GM19238 (cell line): ENCODE results near the gene ATP7A.
"Not testable (repeated sequence)": the region's sequence is repeated elsewhere in the genome, so short reads cannot be mapped to it uniquely, and the experiment has no call there.

ENCODE experiments used
- DNase-seq: peaks from one replicate; pipeline ENCODE4 v3.0.0; 2011; ENCODE audit warnings: low spot score; ENCODE audit not compliant: insufficient read length

The ATP7A gene

DNA sequence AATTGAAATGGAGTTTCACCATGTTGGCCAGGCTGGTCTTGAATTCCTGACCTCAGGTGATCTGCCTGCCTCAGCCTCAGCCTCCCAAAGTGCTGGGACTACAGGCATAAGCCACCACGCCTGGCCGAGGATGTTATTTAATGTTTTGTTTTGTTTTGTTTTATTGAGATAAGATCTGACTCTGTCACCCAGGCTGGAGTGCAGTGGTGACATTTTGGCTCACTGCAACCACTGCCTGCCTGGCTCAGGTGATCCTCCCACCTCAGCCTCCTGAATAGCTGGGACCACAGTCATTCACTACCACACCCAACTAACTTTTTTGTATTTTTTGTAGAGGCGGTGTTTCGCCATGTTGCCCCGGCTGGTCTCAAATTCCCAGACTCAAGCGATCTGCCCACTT lies 34.5 kb downstream of the ATP7A start:
- DNase-seq: not testable (repeated sequence)

GRCh38 chrX:77945910-77946545 lies 35.5 kb downstream of the ATP7A start:
- no peak for DNase-seq

GRCh38 chrX:77946571-77946970 lies 36.1 kb downstream of the ATP7A start:
- no peak for DNase-seq

GRCh38 chrX:77949840-77950239 lies 39.3 kb downstream of the ATP7A start:
- no peak for DNase-seq

DNA sequence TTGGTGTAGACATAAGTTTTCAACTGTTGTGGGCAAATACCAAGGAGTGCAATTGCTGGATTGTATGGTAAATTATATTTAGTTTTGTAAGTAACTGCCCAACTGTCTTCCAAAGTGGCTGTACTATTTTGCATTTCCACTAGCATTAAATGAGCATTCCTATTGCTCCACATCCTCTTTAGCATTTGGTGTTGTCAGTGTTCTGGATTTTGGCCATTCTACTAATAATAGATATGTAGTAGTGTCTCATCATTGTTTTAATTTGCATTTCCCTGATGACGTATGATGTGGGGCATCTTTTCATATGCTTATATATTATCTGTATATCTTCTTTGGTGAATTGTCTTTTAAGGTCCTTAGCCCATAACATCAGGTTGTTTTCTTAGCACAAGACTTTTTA lies 41.7 kb downstream of the ATP7A start:
- no peak for DNase-seq

DNA sequence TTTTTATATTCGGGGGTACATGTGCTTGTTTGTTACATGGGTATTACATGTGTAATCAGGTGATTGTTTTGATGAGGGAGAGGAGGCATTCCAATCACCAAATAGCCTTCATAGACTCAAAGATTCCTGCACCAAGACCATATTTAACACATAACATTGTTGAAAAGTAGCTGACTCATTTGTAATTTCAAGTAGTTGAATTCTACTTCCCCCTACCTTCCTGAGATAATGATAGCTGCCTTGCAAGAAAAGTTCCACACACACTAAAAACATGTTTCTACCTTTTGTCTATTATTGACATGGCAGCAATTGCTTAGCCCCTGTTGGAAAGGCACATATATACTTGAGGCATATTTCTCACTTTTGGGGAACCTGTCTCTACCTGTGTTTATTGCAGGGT lies 42.8 kb downstream of the ATP7A start:
- no peak for DNase-seq

DNA sequence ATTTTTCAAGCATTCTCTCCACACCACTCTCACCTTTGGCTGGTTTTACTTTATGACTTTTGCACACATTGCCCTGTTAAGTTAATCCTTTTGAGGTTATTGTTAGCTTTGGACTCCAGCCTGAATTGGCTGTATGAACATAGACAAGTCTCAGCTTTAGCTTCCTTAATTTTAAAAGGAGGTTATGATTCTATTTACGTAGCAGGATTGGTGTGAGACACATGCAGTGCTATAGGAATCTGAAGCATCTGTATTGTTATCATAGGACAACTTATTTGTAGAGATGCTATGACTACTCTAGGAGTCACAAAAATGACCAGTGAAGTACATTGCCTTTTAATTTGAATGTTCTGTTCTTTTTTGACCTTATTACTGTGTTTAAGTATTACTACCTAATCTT lies 43.2 kb downstream of the ATP7A start:
- no peak for DNase-seq

DNA sequence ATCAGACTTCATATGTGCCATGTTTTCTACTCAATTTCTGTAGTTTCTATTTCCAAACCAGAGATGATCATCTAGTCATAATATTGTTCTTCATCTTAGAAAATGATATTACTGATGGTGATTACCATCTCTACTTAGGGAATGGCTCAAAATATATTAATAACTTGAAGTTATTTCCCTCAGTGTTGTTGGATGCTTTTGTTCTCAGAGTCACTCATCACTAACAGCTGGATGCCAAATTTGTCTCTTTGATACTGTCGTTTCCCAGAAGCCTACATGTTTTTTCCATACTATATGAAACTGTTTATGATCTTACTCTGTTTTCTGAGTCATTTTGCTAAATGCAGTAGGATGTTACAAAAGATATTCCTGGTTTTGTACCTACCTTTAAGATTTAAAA lies 50.1 kb downstream of the ATP7A start:
- no peak for DNase-seq

- no peak for DNase-seq
These were observed 50.6 kb downstream of the ATP7A start for GRCh38 chrX:77961063-77961462.

DNA sequence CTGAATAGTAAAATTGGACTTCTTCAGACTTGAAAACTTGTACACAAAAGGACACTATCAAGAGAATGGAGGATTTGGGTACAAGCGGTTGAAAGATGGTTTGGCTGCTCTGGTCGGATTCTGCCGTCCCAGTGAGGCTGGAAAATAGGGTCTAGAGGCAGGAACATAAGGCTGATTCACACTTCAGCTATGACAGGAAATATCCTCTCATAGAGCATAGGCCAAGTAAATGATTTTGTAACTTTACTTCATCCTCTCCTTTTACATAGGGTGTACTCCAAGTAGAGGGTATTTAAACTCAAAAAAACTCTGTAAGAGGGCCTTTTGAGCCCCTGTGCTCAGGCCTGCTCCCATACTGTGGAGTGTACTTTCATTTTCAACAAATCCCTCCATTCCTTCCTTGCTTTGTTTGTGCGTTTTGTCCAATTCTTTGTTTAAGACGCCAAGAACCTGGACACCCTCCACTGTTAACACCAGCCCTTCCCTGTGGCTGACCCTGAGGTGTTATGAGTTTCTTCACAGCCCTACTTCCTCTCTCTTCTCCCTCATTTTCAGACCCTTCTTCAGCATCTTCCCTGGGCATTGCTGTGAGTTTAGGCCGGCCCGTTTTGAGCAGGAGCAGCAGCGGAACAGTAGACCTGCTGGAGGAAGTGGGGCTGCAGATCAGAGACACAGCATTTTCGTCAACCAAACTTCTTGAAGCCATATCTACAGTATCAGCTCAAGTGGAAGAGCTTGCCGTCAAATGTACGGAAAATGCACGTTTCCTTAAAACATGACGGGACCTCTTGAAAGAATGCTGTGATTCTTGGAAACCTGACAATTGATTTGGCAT lies 51.8 kb downstream of the ATP7A start:
- DNase-seq: no peak

GRCh38 chrX:77966361-77966760 lies 55.9 kb downstream of the ATP7A start:
- no peak for DNase-seq

DNA sequence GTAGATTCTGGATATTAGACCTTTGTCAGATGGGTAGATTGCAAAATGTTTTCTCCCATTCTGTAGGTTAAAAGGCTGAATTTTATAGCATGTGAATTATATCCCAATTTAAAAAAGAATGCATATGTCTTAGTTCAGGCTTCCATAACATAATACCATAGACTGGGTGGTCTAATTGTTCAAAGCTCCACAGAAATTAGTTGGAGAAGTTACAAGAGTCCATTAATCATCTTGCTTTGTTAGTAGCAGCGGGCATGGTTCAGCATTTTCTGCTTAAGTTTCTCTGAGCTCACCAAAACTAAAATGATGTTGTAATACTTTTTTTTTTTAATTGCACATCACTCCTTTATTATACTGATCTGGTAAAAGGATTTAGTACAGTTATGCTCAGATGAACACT lies 57.1 kb downstream of the ATP7A start:
- DNase-seq: no peak

DNA sequence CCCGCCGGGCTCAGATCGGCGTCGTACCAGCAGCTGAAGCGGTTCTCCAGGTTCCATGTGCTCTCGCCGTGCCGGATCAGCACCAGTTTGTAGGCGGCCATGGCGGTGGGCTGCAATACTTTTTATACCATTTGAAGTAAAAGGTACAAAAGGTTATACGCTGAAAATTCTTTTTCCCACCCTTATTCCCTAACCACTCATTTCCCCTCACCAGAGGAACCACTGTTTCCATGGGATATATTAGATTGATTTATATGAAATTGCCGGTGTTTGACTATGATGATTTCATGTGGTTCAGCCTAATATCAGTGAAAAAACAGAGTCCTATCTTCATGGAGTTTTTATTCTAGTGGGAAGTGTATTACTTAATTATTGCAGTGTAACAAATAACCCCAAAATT lies 59.0 kb downstream of the ATP7A start, which contains the start of gene PGAM4:
PGAM4 (minus strand) TSS at position 101 of the 400 bp plus-strand sequence; CDS start at position 101, 0 bp downstream.
- DNase-seq: no peak

DNA sequence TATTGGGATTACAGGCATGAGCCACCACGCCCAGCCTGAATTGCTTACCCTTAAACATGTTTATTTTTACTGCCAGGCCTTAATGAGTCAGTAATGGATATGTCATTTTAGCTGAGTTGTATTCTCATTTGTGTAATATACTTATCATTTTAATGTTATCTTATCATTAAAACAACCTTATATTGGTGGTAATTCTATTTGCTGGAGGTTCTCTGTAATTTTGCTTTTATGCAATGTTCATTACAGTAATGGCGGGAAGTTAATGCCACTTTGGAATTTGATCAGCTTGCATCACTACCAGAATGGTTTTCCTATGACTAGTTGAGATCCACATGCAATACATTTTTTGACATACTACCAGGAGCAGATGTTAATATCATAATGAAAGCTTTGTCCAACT lies 65.3 kb downstream of the ATP7A start:
- DNase-seq: no peak

DNA sequence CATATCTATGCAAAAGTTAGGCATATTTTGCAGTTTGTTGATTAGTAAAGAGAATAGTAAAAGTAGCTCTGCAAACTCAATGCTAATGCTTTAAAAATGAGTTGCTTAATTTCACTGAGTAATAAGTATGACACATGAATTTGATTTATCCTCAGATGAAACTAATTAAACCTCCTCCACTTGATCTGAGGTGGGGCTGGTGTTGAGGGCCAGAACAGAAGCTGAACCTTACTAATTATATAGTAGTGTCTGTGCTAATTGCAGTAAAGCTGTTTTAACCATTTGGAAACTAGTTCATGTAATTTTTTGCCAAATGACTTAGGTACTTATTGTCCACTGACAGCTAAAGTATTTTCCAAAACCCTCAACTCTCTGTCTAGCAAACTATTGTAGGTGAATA lies 66.6 kb downstream of the ATP7A start:
- DNase-seq: no peak

DNA sequence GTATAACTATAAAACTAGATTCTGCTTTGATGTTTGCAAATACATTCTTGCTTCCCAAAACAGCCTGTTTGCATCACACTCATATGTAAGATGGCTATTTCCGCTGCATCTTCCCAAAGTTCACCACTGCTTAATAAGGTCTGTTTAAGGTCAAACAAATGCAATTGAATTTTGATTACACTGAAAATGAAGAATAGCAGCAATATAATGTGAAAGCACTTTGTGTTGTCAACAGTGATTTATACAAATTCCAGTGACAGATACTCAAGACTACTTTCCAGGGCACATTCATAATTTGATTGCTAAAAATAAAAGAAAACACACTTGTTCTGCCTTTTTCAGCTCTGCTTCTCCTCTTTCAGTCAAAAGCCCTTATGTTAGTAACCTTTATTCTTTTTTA lies 67.0 kb downstream of the ATP7A start:
- DNase-seq: no peak

DNA sequence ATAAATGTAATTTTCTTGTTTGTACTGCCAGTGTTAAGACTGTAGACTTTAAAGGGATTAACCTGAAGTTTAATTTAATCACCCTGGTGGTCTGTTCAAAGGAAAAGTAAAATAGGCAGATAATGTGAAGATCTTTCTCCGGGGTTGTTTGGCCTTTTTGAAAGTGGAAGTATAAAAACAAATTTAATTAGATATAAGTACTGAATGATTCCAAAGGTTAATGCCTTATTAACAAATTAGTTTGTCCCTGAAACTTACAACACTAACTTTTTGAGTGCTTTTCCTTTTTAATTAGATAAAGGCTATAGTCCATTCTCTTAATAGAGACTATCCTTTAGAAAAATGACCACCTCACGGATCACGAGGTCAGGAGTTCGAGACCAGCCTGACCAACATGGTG lies 69.4 kb downstream of the ATP7A start:
- no peak for DNase-seq

GRCh38 chrX:78011846-78012245 lies 101.4 kb downstream of the ATP7A start:
- DNase-seq: no peak

GRCh38 chrX:78019586-78020483 lies 109.3 kb downstream of the ATP7A start:
- no peak for DNase-seq

DNA sequence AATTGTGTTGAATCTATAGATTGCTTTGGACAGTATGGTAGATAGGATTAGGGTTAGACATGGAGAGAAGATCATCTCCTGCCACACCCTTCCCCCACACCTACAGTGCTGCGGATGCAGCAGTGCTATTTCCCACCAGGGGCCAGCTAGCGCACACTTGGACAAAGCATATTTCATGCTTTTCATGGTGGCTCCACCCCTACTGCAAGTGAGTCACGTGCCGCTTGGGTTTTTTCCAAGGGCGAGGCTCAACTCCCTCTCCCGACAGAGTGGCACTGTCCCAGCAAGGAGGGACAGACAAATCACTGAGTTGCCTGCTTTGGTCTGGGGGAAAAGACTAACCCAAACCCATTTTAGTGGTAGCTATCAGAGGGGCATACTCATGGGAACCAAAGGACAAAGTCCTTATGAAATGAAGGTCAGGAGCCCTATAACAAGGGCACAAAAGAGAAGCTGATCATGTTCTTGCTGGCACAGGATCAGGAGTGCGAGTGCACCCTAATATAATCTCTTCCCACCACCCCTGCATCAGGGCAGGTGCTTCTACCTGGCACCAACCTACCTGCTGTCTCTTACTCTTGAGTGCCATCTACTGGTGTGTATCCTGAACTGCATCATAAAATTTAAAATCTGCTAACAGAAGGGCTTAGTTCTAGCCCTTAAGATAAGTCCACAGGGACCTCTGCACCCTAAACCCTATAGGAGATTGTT lies 114.0 kb downstream of the ATP7A start:
- peak; percentile 19 for DNase-seq

GRCh38 chrX:78027798-78028197 lies 117.3 kb downstream of the ATP7A start:
- DNase-seq: no peak
